IMR-90 (cell line): Measurements from ENCODE around the gene METAP2. TPM values are rescaled to one million over a fixed set of nuclear protein-coding genes. Genes with fewer than 3 reads are reported as not detected.

Experiments used
- ATAC-seq: fragments of 200-7000 bp; cut with Tn5 transposase; 2 replicates; pipeline ENCODE4 v1.9.1; 2020; ENCODE audit warnings: low read depth, mild to moderate bottlenecking, moderate library complexity
- BruUV-seq: library from RNA; stranded (reverse); fragments of 400-500 nt; replicated peaks from 2 replicates; lab custom pipeline; 2021; lab: Mats Ljungman, UMichigan
- CTCF ChIA-PET: fragments of 300-600 bp; formaldehyde crosslinking; extraction: SDS; loops from one replicate; lab custom pipeline; 2021; ENCODE audit warnings: antibody characterized with exemption; lab: Yijun Ruan, JAX
- POLR2A ChIA-PET: fragments of 300-600 bp; sonication (Branson Sonifier 250); formaldehyde crosslinking; loops from one replicate; lab custom pipeline; 2022; ENCODE audit warnings: antibody characterized with exemption; ENCODE audit not compliant: unreplicated experiment; lab: Charles Lee
- DNase-seq: peaks from one replicate; pipeline ENCODE4 v3.0.0; 2013
- H2AFZ ChIP-seq: replicated peaks from 2 replicates; pipeline ENCODE3; 2013; ENCODE audit warnings: low read length, mild to moderate bottlenecking; ENCODE audit not compliant: poor library complexity
- H2AK5ac ChIP-seq: 2 replicates; pipeline ENCODE4 v1.6.1; 2013; ENCODE audit warnings: low read depth, low read length, inconsistent platforms
- H2AK9ac ChIP-seq: replicated peaks from 2 replicates; pipeline ENCODE3; 2013; ENCODE audit warnings: mild to moderate bottlenecking, low read depth, low read length, moderate library complexity; ENCODE audit not compliant: poor library complexity
- H2BK120ac ChIP-seq: 2 replicates; pipeline ENCODE4 v1.6.1; 2013; ENCODE audit warnings: low read depth, low read length, inconsistent platforms
- H2BK15ac ChIP-seq: 3 replicates; pipeline ENCODE4 v1.6.1; 2013; ENCODE audit warnings: low read depth, low read length, inconsistent platforms
- H2BK20ac ChIP-seq: 2 replicates; pipeline ENCODE4 v1.6.1; 2013; ENCODE audit warnings: low read depth, mild to moderate bottlenecking, inconsistent platforms, low read length, moderate library complexity
- H2BK5ac ChIP-seq: 2 replicates; pipeline ENCODE4 v1.6.1; 2013; ENCODE audit warnings: mild to moderate bottlenecking, low read depth, low read length, inconsistent platforms; ENCODE audit not compliant: poor library complexity, severe bottlenecking
- H3K14ac ChIP-seq: replicated peaks from 2 replicates; pipeline ENCODE4 v1.6.1; 2013; ENCODE audit warnings: low read depth, low read length, inconsistent platforms
- H3K18ac ChIP-seq: 2 replicates; pipeline ENCODE4 v1.6.1; 2013; ENCODE audit warnings: low read depth, low read length, control low read depth
- H3K23ac ChIP-seq: 2 replicates; pipeline ENCODE4 v1.6.1; 2013; ENCODE audit warnings: low read depth, low read length, inconsistent platforms
- H3K27ac ChIP-seq: 2 replicates; pipeline ENCODE4 v1.5.1; 2013; ENCODE audit warnings: mild to moderate bottlenecking, control low read depth, low read length; ENCODE audit not compliant: insufficient read depth
- H3K27me3 ChIP-seq: 2 replicates; pipeline ENCODE4 v1.6.1; 2013; ENCODE audit warnings: low read length; ENCODE audit not compliant: control insufficient read depth, insufficient read depth
- H3K36me3 ChIP-seq: 2 replicates; pipeline ENCODE4 v1.6.1; 2013; ENCODE audit warnings: low read length, mixed read lengths; ENCODE audit not compliant: control insufficient read depth, insufficient read depth
- H3K4ac ChIP-seq: 2 replicates; pipeline ENCODE4 v1.6.1; 2013; ENCODE audit warnings: low read depth, low read length, inconsistent platforms
- H3K4me1 ChIP-seq: 2 replicates; pipeline ENCODE4 v1.6.1; 2013; ENCODE audit warnings: low read length, mixed read lengths; ENCODE audit not compliant: control insufficient read depth, insufficient read depth
- H3K4me2 ChIP-seq: 2 replicates; pipeline ENCODE4 v1.6.1; 2013; ENCODE audit warnings: low read depth, mild to moderate bottlenecking, control low read depth, low read length, moderate library complexity
- H3K4me3 ChIP-seq: 2 replicates; pipeline ENCODE4 v1.5.1; 2013; ENCODE audit warnings: low read depth, mild to moderate bottlenecking, control low read depth, low read length, moderate library complexity; ENCODE audit not compliant: insufficient read depth
- H3K56ac ChIP-seq: 2 replicates; pipeline ENCODE4 v1.6.1; 2013; ENCODE audit warnings: low read length, inconsistent platforms; ENCODE audit not compliant: insufficient read depth; ENCODE audit errors: extremely low read depth
- H3K79me1 ChIP-seq, 2 experiments: 2 replicates each; pipeline ENCODE4 v1.6.1; 2013; ENCODE audit warnings: low read length in 2 of 2, inconsistent platforms in 1 of 2, low read depth in 1 of 2
- H3K9ac ChIP-seq: 2 replicates; pipeline ENCODE4 v1.6.1; 2013; ENCODE audit warnings: low read depth, low read length, control low read depth
- H3K9me1 ChIP-seq: 2 replicates; pipeline ENCODE4 v1.6.1; 2013; ENCODE audit warnings: low read length, inconsistent platforms; ENCODE audit not compliant: insufficient read depth
- H3K9me3 ChIP-seq: 2 replicates; pipeline ENCODE4 v1.6.1; 2013; ENCODE audit warnings: low read length; ENCODE audit not compliant: control insufficient read depth, insufficient read depth
- H4K20me1 ChIP-seq: 2 replicates; pipeline ENCODE4 v1.6.1; 2013; ENCODE audit warnings: low read length, inconsistent platforms; ENCODE audit not compliant: insufficient read depth
- H4K5ac ChIP-seq: 2 replicates; pipeline ENCODE4 v1.6.1; 2013; ENCODE audit warnings: mild to moderate bottlenecking, low read depth, low read length, control low read depth
- H4K8ac ChIP-seq, 2 experiments: 2 replicates each; pipeline ENCODE4 v1.6.1; 2013; ENCODE audit warnings: low read depth in 2 of 2, low read length in 2 of 2, control low read depth in 1 of 2, inconsistent platforms in 1 of 2
- H4K91ac ChIP-seq: 2 replicates; pipeline ENCODE4 v1.6.1; 2013; ENCODE audit warnings: low read depth, low read length, inconsistent platforms; ENCODE audit not compliant: insufficient read depth
- CHD1 ChIP-seq: IDR thresholded peaks from 2 replicates; pipeline ENCODE4 v1.6.1; 2012; ENCODE audit warnings: low read depth, low read length, improper control_type of control experiment
- FOS ChIP-seq: fragments of 150-350 bp; IDR thresholded peaks from 2 replicates; pipeline ENCODE4 v1.6.1; 2016; ENCODE audit warnings: low read depth, low read length
- MXI1 ChIP-seq: IDR thresholded peaks from 2 replicates; pipeline ENCODE4 v1.6.1; 2012; ENCODE audit warnings: low read depth, mild to moderate bottlenecking, low read length, moderate library complexity, borderline replicate concordance
- RCOR1 ChIP-seq: IDR thresholded peaks from 2 replicates; pipeline ENCODE4 v1.6.1; 2012; ENCODE audit warnings: mild to moderate bottlenecking, low read length, improper control_type of control experiment; ENCODE audit not compliant: insufficient replicate concordance
- RFX5 ChIP-seq: IDR thresholded peaks from 2 replicates; pipeline ENCODE4 v1.8.0; 2012; ENCODE audit warnings: low read depth, mild to moderate bottlenecking, low read length, moderate library complexity
- dilution Hi-C: fragments of 300-500 bp; cut with HindIII; formaldehyde crosslinking; loops from one replicate; pipeline ENCODE4 v1.14.3; 2018; ENCODE audit warnings: low sequenced_read_pairs; ENCODE audit not compliant: unreplicated experiment
- in situ Hi-C: fragments of 300-500 bp; cut with MboI; formaldehyde crosslinking; loops from 3 replicates; pipeline ENCODE4 v1.14.3; 2019; ENCODE audit warnings: low sequenced_read_pairs, inconsistent platforms, mixed read lengths
- intact Hi-C: fragments of 100-400 bp; cut with micrococcal nuclease; formaldehyde crosslinking; loops from 2 replicates; pipeline ENCODE4 v1.10.0; 2022
- polyA plus RNA-seq, 3 experiments: library from polyadenylated mRNA; depleted of rRNA; stranded (reverse); fragments of >200 nt; gene quantifications; 2 replicates each; pipeline ENCODE4 v1.2.3, GENCODE V29; 2012; ENCODE audit warnings: low replicate concordance in 1 of 3
- total RNA-seq: library from RNA; depleted of rRNA; stranded (reverse); fragments of >200 nt; gene quantifications from 2 replicates; pipeline ENCODE4 v1.2.3, GENCODE V29; 2012
- TF ChIP-seq, protein P1 (sequence below): fragments of 150-350 bp; IDR thresholded peaks from 2 replicates; pipeline ENCODE4 v1.6.1; 2017; ENCODE audit warnings: mild to moderate bottlenecking, antibody characterized with exemption, low read length, low read depth

Gene METAP2
- total and polyA plus RNA-seq, 2 of the 4 experiments (the other 2 are of a cell fraction), result 62.5 to 72.9 TPM

DNA sequence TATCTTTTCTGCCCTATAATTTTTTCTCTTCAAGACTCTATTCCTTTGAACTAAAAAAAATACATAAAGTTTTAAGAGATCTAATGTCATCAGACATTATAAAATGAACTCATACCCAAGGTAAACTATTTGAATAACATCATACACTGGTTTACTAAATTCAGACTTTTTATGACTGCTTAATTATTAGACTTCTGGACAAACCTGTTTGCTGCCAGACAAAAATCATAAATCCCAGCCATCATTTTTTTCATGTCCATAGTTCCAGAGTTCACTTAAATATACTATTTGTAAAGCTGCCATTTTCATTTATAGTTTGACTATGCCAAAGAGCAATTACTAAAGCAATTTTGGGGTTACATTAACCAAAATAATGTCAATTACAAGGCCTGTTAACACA, 43.3 kb downstream of the METAP2 start:
- Histone ChIP-seq H3K79me1 (peaks cover 0 to 5% of the 10 kb centered on the region in 2 experiments; a peak in 1 of 4 replicates), H3K27ac (no peak overlapping the region), H4K5ac (no peak overlapping the region), H2AFZ (no peak overlapping the region), H3K4me2 (no peak overlapping the region), H2BK15ac (no peak overlapping the region), H2AK9ac (no peak overlapping the region), H3K4me1 (no peaks in the 10 kb centered on the region), H3K14ac (no peak overlapping the region), H2BK5ac (no peak overlapping the region), H3K23ac (no peak overlapping the region), H4K91ac (no peak overlapping the region), H3K27me3 (no peaks in the 10 kb centered on the region), H4K8ac (no peak overlapping the region), H3K56ac (no peak overlapping the region), H3K4ac (no peak overlapping the region), H3K9ac (no peak overlapping the region), H3K4me3 (no peak overlapping the region), H2AK5ac (no peak overlapping the region), H3K9me1 (no peaks in the 10 kb centered on the region), H3K18ac (no peak overlapping the region), H4K20me1 (no peaks in the 10 kb centered on the region), H3K36me3 (peaks cover 39% of the 10 kb centered on the region), H2BK120ac (no peak overlapping the region), H3K9me3 (no peaks in the 10 kb centered on the region), H2BK20ac (no peak overlapping the region)
- CTCF ChIA-PET, result interaction anchor here (0.8 kb wide), 1 partner anchor 17 kb away, joined by 3 read pairs; no protein-coding TSS in a partner anchor
- no peak for ATAC-seq
- dilution Hi-C loops, result no loop called here
- in situ Hi-C loops, result no loop called here
- POLR2A ChIA-PET, result no interaction called here
- BruUV-seq, result no TSS peak
- intact Hi-C loops, result no loop called here
- no peak for DNase-seq
- TF ChIP-seq, protein P1, sequence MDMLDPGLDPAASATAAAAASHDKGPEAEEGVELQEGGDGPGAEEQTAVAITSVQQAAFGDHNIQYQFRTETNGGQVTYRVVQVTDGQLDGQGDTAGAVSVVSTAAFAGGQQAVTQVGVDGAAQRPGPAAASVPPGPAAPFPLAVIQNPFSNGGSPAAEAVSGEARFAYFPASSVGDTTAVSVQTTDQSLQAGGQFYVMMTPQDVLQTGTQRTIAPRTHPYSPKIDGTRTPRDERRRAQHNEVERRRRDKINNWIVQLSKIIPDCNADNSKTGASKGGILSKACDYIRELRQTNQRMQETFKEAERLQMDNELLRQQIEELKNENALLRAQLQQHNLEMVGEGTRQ, result no peak
- TF ChIP-seq CHD1 (no peak), RFX5 (no peak), RCOR1 (no peak), MXI1 (no peak), FOS (no peak)
